RPMI7951 (cell line): Measurements from ENCODE around the gene PIGZ. TPM values are rescaled to one million over a fixed set of nuclear protein-coding genes. Genes with fewer than 3 reads are reported as not detected.

Source experiments
- DNase-seq: peaks from one replicate; pipeline ENCODE4 v3.0.0-alpha.2; 2012; ENCODE audit warnings: low read depth
- total RNA-seq: library from RNA; depleted of rRNA; stranded (reverse); fragments of >200 nt; shearing (Covaris generic); gene quantifications from 2 replicates; pipeline ENCODE4 v1.2.3, GENCODE V29; 2014

Gene PIGZ
- total RNA-seq, 1 experiment from 2014 or later = 2.8 TPM

DNA sequence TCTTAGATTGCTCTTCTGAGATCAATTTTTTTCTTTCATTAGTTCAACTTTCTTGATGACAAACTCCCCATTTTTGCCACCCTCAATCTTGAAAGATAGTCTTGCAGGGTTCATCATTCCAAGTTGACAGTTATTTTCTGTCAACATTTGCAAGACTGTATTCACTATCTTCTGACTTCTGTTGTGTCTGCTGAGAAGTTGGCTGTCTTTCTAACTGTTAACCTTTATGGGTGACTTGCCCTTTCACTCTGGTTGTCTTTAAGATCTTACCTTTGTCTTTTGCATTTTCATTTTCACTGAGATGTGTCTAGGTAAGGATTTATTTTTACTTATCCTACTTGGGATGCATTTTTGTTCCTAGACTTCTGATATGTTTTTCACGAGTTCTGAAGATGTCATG lies 14.6 kb upstream of the PIGZ start:
- no peak for DNase-seq

GRCh38 chr3:196981657-196982056 lies 13.0 kb upstream of the PIGZ start:
- no peak for DNase-seq

DNA sequence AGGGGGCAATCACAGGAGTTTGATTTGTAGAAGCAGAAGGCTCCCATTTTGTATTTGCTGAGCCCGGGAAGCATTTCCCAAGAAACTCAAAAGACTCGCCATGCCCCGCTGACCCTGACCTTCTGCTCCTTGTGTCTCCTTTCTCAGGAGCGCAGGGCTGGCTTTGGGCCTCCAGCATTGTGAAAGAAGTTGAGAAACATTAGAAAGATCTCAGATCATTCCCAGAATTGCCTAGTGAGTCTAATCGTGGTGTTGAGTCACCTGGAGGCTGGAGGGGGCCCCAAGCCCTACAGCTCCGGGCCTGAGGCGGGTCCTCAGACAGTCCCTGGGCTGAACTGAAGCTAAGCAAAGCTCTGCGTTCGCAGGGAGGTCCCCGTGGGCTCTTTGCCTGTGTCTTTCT lies 10.9 kb upstream of the PIGZ start:
- no peak for DNase-seq

GRCh38 chr3:196976941-196977340 lies 8.3 kb upstream of the PIGZ start:
- no peak for DNase-seq

DNA sequence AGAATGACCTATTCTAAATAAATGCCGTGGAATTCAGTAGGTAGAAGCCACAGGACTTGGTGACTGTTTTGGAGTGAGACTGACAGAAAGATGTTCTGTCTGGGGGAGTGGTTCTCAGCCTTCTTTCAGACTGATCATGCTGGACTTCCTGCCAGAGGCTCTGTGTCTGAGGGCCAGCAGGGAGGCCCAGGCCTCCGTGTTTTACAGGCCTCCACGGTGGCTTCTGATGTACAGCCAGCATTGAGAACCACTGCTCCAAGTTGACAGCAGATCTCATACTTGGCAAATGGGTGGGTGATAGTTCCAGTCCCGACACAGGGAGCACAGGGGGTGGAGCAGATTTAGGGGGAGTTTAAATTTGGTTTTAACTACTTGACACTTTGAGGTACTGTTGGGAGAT lies 6.7 kb upstream of the PIGZ start:
- DNase-seq = no peak

DNA sequence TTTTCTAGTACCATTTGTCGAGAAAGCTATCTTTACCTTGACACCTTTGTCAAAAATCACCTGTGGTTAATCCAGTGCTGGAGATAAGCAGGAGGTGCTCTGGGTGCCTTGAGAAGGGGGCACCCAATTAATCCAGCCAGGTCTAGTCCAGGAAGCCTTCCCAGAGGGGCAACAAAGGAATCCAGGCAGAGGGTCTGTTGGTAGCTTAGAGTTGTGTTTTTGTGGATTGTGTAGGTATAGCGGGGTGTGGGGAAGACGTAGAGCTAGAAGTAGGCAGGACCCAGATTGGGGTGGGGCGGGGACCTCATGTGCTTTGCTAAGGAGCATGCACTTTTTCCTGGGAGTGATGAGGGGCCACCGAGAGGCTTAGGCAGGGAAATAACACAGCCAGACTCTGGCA lies 6.0 kb upstream of the PIGZ start:
- DNase-seq = no peak

DNA sequence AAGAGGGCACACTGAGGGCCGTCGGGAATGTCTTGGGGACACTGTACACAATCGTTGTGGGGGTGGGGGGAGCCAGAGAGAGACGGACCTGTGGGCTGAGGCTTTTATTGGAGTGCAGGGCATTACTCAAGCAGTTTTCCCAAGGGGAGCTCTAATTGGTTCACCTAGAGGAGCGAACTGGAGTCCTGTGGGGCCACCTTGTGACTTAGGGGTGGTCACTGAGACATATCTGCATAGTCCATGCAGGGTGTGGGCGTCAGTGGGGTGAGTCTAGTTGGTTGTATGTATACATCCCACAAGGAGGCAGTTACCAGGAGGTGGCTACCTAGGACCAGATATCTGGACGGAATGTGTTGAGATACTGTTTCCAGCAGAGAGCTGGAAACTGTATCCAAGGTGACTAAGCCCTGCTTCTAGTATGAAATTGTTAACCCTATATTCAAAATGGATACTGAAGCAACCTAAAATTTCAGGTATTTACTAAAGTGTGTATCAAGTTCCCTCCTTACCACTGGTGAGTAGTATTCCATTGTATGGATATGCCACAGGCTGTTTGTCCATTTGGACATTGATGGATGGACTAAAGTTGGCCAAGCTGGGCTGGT lies 2.6 kb upstream of the PIGZ start:
- DNase-seq = peak; percentile 13

DNA sequence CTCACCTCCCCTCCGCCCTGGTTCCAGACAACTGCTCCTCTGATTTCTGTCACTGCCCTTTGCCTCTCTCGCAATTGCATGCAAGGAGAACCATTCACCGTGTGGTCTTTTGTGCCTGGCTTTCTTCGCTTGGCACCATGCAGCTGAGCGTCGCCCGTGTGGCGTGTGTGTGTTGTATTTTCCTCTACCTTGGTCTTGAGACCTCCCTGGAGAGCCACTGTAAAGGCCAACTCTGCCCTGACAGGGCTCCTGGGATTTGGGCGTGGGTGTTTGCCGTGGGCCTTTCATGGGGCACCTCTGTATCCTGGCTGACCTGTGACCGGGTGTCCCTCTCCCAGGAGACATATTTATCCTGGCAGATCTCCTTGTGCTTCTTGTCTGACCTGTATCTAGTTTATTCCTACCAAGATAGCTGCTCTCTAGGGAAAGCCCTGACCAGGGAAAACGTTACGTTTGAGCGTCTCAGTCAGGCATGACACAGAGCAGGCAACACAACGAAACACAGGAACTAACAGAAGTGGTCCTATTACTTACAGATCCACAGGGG lies 2.0 kb upstream of the PIGZ start:
- DNase-seq = no peak

- peak; percentile 56 for DNase-seq
Observed at GRCh38 chr3:196969660-196970546, 1.3 kb upstream of the PIGZ start.

DNA sequence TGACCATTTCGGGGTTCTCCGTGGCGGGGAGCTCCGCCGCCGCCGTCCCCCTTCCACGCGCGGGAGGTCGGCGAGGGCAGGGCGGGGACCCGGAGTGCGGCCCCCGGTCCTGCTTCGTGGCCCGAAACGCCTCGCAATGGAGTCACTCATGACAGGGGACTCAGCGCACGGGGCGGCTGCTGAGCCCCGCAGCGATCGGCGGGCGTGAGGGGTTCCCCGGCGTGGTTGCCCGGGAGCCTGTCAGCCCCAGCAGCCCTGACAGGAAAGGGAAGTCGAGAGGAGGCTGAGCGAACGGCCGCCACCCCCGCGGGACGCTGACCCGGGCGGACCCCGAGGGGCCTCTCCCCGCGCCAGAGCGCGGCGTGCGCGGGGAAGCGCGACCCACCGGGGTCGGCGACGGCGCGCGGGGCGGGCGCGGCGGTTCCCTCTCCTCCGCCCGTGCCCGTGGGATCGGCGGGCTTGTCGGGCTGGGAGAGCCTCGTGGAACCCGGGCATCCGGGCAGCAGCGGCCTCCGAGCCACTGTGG lies 564 bp upstream of the PIGZ start:
- peak; percentile 35 for DNase-seq

GRCh38 chr3:196967412-196968232 lies 1.0 kb downstream of the PIGZ start:
- no peak for DNase-seq

DNA sequence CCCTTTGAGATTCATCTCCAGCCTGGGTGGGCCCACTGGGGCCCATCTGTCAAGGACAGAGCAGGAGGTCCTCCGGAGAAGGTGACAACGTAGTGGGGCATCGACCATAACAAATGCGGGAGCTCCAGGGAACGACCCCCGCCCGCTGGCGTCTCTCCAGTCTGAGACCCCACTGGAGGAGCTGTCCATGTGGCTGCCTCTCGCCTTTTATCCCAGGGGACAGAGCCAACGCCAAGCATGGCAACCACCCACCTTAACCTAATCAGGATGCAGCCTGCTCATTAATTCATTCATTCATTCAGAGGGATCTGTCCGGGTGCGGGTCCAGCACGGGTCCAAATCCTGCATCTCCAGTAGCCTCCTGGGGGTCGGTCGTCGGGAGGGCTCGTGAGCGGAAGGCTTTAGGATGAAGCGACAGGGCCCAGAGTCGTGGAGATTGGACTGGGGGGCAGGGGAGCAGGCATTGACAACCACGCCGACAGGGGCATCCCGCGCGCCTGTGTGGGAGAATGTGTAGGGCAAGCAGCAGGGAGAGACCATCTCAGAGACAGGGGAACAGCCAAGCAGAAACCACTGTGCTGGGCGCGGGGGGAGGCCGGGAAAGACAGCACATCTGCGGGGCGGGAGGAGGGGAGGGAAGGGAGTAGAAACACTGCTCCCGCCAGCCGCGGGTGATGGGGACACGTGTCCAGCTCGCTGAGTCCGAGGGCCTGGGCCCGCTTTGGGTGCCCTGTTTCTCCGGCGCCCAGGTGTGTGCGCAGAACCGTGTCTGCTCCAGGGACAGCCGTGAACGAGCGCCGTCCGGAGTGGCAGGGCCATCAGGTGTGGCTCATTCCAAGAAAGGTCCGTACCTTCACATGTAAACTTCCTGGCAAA lies 1.9 kb downstream of the PIGZ start:
- no peak for DNase-seq

- no peak for DNase-seq
Observed at GRCh38 chr3:196965804-196966173, 2.8 kb downstream of the PIGZ start.

GRCh38 chr3:196965112-196965803 lies 3.4 kb downstream of the PIGZ start:
- no peak for DNase-seq

GRCh38 chr3:196963631-196963953 lies 5.0 kb downstream of the PIGZ start:
- DNase-seq = no peak

DNA sequence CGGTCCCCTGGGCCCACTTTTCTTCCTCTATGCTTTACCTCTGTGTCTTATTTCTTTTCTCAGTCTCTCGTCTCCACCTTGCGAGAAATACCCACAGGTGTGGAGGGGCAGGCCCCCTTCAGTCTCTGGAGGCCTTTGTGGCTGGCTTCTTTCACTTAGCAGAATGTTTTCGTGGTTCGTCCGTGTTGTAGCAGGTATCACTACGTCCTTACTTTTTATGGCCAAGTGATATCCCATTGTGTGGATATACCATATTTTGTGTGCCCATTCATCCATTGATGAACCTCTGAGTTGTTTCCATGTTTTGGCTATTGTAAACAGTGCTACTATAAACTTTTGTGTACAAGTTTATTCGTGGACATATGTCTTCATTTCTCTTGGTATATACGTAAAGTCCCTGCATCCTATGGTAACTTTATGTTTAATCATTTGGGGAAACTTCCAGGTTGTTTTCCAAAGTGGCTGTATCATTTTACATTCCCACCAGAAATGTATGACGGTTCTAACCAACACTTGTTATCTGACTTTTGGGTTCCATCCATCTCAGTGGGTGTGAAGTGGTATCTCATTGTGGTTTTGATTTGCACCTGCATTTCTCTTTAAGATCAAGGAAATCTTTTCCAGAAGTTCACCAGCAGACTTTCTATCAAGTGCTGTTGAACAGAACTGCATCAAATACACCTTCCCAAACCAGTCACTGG lies 5.6 kb downstream of the PIGZ start:
- no peak for DNase-seq

- no peak for DNase-seq
Observed at GRCh38 chr3:196962108-196962929, 6.3 kb downstream of the PIGZ start.

DNA sequence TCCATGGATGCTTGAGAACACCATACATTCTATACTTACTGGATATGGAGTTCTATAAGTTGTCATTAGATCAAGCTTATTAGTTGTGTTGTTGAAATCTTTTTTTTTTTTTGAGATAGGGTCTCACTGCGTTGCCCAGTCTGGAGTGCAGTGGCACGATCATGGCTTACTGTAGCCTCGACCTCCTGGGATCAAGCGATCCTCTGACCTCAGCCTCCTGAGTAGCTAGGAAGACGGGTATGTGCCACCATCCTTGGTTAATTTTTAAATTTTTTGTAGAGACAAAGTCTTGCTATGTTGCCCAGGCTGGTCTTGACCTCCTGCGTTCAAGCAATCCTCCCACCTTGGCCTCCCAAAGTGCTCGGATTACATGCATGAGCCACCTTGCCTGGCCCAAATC lies 13.8 kb downstream of the PIGZ start:
- no peak for DNase-seq

DNA sequence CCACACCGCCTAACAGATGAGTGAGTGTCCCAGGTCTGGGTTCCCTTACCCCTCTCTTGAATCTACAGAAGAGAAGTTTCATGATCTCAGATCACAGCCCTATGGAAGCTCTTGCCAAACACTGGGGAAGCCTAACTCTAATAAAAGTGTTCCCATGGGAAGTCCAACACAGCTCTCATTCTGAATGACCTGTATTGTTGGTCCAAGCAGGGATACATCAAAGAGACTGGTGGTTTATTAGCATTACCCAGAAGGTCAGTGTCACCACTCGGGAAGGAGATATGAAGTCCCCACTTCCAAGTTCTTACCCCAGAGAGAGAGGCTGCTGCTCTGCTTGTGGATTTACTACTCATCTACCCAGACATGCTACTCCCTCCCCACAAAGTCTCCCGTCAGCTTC lies 17.3 kb downstream of the PIGZ start:
- DNase-seq = no peak
